ENCODE data around the gene CBX5. TPM values are rescaled to one million over a fixed set of nuclear protein-coding genes. Genes with fewer than 3 reads are reported as not detected.

Gene CBX5
- total and polyA plus RNA-seq, 9 of the 15 experiments (the other 6 are each of a cell fraction or from before 2014, with no cell fraction given): 32.6 to 102 (median 59.2) TPM

DNA sequence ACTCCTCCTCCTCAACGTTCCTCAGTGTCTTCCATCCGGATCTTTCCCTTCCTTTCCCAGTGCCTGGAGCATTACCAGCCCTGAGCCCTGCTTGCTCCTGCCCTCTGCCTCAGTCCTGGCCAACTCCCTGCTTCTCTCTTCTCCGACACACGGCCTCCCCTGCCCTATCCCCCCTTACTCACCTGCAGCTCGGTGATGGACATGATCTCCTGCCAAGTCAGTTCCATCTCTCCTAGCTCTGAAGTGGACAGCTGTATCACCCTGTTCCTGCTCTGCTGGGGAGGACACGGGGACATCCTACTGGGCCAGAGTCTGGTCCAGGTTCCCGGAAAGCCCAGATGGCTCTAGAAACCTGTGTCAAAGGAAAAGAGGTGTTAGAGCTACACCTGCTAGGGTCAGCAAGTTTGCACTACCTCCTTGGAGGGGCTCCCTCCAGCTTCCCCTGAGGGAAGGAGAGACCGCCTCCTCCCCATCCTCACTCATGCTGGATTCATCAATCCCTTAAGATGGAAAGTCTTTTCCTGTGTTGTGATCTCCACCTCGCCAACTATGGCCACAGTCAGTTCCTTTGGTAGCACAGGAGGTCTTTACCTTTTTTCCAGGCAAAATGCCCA is 15.1 kb upstream of the CBX5 start (continued):
- TF ChIP-seq ZNF263 (CRISPR knock-in tag; IDR thresholded peaks at IDR 0.05; ENCODE audit: borderline replicate concordance) (peak; percentile 14), CBX3 (IDR thresholded peaks at IDR 0.05; ENCODE audit: borderline replicate concordance in 1 of 2, low read length in 2 of 2) (no peak), KLF10 (CRISPR knock-in tag; IDR thresholded peaks at IDR 0.05) (no peak), HOXB6 (CRISPR knock-in tag; IDR thresholded peaks at IDR 0.05; ENCODE audit: borderline replicate concordance) (no peak), ZSCAN29 (IDR thresholded peaks at IDR 0.05) (no peak), POLR2A (conservative IDR thresholded peaks at IDR 0.05) (peak; percentile 77), SREBF2 (CRISPR knock-in tag; IDR thresholded peaks at IDR 0.05) (no peak), POLR2H (tag; IDR thresholded peaks at IDR 0.05; ENCODE audit: low read depth) (no peak), MED1 (CRISPR knock-in tag; IDR thresholded peaks at IDR 0.05; ENCODE audit: borderline replicate concordance) (no peak; the same call in 1 of the 2 replicates)
- TF ChIP-seq, protein P1, sequence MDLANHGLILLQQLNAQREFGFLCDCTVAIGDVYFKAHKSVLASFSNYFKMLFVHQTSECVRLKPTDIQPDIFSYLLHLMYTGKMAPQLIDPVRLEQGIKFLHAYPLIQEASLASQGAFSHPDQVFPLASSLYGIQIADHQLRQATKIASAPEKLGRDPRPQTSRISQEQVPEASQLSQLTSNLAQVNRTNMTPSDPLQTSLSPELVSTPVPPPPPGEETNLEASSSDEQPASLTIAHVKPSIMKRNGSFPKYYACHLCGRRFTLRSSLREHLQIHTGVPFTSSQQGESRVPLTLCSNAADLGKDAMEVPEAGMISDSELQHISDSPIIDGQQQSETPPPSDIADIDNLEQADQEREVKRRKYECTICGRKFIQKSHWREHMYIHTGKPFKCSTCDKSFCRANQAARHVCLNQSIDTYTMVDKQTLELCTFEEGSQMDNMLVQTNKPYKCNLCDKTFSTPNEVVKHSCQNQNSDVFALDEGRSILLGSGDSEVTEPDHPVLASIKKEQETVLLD (IDR thresholded peaks at IDR 0.05): 0 out of 2 replicates have a peak, but pooled peaks have one; percentile 14
- TF ChIP-seq, protein P2, sequence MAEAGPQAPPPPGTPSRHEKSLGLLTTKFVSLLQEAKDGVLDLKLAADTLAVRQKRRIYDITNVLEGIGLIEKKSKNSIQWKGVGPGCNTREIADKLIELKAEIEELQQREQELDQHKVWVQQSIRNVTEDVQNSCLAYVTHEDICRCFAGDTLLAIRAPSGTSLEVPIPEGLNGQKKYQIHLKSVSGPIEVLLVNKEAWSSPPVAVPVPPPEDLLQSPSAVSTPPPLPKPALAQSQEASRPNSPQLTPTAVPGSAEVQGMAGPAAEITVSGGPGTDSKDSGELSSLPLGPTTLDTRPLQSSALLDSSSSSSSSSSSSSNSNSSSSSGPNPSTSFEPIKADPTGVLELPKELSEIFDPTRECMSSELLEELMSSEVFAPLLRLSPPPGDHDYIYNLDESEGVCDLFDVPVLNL (CRISPR knock-in tag; IDR thresholded peaks at IDR 0.05; ENCODE audit: low read depth): no peak
- TF ChIP-seq, protein P3, sequence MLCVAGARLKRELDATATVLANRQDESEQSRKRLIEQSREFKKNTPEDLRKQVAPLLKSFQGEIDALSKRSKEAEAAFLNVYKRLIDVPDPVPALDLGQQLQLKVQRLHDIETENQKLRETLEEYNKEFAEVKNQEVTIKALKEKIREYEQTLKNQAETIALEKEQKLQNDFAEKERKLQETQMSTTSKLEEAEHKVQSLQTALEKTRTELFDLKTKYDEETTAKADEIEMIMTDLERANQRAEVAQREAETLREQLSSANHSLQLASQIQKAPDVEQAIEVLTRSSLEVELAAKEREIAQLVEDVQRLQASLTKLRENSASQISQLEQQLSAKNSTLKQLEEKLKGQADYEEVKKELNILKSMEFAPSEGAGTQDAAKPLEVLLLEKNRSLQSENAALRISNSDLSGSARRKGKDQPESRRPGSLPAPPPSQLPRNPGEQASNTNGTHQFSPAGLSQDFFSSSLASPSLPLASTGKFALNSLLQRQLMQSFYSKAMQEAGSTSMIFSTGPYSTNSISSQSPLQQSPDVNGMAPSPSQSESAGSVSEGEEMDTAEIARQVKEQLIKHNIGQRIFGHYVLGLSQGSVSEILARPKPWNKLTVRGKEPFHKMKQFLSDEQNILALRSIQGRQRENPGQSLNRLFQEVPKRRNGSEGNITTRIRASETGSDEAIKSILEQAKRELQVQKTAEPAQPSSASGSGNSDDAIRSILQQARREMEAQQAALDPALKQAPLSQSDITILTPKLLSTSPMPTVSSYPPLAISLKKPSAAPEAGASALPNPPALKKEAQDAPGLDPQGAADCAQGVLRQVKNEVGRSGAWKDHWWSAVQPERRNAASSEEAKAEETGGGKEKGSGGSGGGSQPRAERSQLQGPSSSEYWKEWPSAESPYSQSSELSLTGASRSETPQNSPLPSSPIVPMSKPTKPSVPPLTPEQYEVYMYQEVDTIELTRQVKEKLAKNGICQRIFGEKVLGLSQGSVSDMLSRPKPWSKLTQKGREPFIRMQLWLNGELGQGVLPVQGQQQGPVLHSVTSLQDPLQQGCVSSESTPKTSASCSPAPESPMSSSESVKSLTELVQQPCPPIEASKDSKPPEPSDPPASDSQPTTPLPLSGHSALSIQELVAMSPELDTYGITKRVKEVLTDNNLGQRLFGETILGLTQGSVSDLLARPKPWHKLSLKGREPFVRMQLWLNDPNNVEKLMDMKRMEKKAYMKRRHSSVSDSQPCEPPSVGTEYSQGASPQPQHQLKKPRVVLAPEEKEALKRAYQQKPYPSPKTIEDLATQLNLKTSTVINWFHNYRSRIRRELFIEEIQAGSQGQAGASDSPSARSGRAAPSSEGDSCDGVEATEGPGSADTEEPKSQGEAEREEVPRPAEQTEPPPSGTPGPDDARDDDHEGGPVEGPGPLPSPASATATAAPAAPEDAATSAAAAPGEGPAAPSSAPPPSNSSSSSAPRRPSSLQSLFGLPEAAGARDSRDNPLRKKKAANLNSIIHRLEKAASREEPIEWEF (CRISPR knock-in tag; IDR thresholded peaks at IDR 0.05): no peak
- TF ChIP-seq, protein P4, sequence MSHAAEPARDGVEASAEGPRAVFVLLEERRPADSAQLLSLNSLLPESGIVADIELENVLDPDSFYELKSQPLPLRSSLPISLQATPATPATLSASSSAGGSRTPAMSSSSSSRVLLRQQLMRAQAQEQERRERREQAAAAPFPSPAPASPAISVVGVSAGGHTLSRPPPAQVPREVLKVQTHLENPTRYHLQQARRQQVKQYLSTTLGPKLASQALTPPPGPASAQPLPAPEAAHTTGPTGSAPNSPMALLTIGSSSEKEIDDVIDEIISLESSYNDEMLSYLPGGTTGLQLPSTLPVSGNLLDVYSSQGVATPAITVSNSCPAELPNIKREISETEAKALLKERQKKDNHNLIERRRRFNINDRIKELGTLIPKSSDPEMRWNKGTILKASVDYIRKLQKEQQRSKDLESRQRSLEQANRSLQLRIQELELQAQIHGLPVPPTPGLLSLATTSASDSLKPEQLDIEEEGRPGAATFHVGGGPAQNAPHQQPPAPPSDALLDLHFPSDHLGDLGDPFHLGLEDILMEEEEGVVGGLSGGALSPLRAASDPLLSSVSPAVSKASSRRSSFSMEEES (CRISPR knock-in tag; IDR thresholded peaks at IDR 0.05): no peak
